DND-41 (cell line): Measurements from ENCODE around the gene FARP2.
"Not testable (repeated sequence)": the region's sequence is repeated elsewhere in the genome, so short reads cannot be mapped to it uniquely, and the experiment has no call there.

Experiments used
- ATAC-seq: fragments of 200-7000 bp; cut with Tn5 transposase; 3 replicates; pipeline ENCODE4 v1.9.1; 2021; ENCODE audit warnings: low read depth; ENCODE audit not compliant: insufficient read depth
- DNase-seq: peaks from one replicate; pipeline ENCODE4 v3.0.0-alpha.2; 2020
- H2AFZ ChIP-seq: 2 replicates; pipeline ENCODE4 v1.6.0; 2012; ENCODE audit warnings: low read depth, low read length
- H3K27ac ChIP-seq: 2 replicates; pipeline ENCODE4 v1.5.1; 2012; ENCODE audit warnings: low read length, inconsistent platforms
- H3K27me3 ChIP-seq: fragments of 200-600 bp; sonication (generic); 2 replicates; pipeline ENCODE4 v1.6.0; 2012; ENCODE audit warnings: low read length, mild to moderate bottlenecking, inconsistent platforms; ENCODE audit not compliant: insufficient read depth, poor library complexity
- H3K36me3 ChIP-seq: 2 replicates; pipeline ENCODE4 v1.5.1; 2012; ENCODE audit warnings: low read length, inconsistent platforms; ENCODE audit not compliant: insufficient read depth
- H3K4me1 ChIP-seq: 2 replicates; pipeline ENCODE4 v1.5.1; 2012; ENCODE audit warnings: mild to moderate bottlenecking, low read length; ENCODE audit not compliant: insufficient read depth
- H3K4me2 ChIP-seq: 2 replicates; pipeline ENCODE4 v1.6.0; 2012; ENCODE audit warnings: mild to moderate bottlenecking, moderate library complexity, low read length, inconsistent platforms; ENCODE audit not compliant: insufficient read depth
- H3K4me3 ChIP-seq, 2 experiments: fragments of 200-600 bp in 1 of 2; shearing (Covaris generic) in 1 of 2; 2 replicates each; pipeline ENCODE4 v1.5.1; 2012 to 2016; ENCODE audit warnings: inconsistent platforms in 2 of 2, low read length in 2 of 2, mild to moderate bottlenecking in 2 of 2, low read depth in 1 of 2, moderate library complexity in 1 of 2
- H3K79me2 ChIP-seq: 2 replicates; pipeline ENCODE4 v1.6.0; 2012; ENCODE audit warnings: low read length, inconsistent platforms; ENCODE audit not compliant: insufficient read depth
- H3K9ac ChIP-seq: 2 replicates; pipeline ENCODE4 v1.6.0; 2012; ENCODE audit warnings: low read depth, mild to moderate bottlenecking, inconsistent platforms, low read length, moderate library complexity
- H3K9me3 ChIP-seq: 2 replicates; pipeline ENCODE4 v1.5.1; 2012; ENCODE audit warnings: low read length, moderate library complexity, mild to moderate bottlenecking, inconsistent platforms; ENCODE audit not compliant: insufficient read depth, severe bottlenecking
- H4K20me1 ChIP-seq: 2 replicates; pipeline ENCODE4 v1.6.0; 2012; ENCODE audit warnings: low read length; ENCODE audit not compliant: insufficient read depth
- EZH2 ChIP-seq: IDR thresholded peaks from 3 replicates; pipeline ENCODE4 v1.6.1; 2012; ENCODE audit warnings: borderline replicate concordance, low read depth, mild to moderate bottlenecking, moderate library complexity, low read length, inconsistent platforms; ENCODE audit not compliant: severe bottlenecking
- TF ChIP-seq, protein P1 (sequence below): IDR thresholded peaks from 2 replicates; pipeline ENCODE4 v1.5.1; 2012; ENCODE audit warnings: borderline replicate concordance, low read length, moderate library complexity, mild to moderate bottlenecking; ENCODE audit not compliant: poor library complexity, severe bottlenecking; ENCODE audit errors: extremely low read depth

FARP2 gene

DNA sequence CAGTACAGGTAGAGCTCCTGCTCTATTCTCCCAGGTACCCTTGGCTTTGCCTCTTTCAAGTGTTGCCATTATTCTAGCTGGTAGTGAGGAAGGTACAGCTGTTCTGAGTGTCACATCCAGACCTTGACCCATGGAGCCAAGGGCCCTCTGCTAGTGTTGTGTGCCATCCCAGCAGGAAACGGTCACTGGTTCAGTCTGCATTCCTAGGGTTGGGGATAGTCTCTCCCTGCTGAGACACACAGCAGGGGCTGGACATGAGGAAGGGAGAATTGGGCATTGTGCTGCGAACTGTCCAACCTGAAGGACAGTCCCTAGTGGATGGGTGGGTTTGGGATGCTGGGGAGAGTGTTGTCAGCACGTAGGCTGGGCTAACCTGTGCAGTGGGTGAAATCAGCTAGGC is 59.1 kb downstream of the FARP2 start:
- peaks cover 76% of the 10 kb centered on the region for H3K36me3 ChIP-seq
- H3K9ac ChIP-seq, result no peak overlapping the region
- no peak overlapping the region for H2AFZ ChIP-seq
- H3K4me2 ChIP-seq, result no peak overlapping the region
- TF ChIP-seq, protein P1, sequence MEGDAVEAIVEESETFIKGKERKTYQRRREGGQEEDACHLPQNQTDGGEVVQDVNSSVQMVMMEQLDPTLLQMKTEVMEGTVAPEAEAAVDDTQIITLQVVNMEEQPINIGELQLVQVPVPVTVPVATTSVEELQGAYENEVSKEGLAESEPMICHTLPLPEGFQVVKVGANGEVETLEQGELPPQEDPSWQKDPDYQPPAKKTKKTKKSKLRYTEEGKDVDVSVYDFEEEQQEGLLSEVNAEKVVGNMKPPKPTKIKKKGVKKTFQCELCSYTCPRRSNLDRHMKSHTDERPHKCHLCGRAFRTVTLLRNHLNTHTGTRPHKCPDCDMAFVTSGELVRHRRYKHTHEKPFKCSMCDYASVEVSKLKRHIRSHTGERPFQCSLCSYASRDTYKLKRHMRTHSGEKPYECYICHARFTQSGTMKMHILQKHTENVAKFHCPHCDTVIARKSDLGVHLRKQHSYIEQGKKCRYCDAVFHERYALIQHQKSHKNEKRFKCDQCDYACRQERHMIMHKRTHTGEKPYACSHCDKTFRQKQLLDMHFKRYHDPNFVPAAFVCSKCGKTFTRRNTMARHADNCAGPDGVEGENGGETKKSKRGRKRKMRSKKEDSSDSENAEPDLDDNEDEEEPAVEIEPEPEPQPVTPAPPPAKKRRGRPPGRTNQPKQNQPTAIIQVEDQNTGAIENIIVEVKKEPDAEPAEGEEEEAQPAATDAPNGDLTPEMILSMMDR, result no peak
- no peak for TF ChIP-seq EZH2
- H4K20me1 ChIP-seq, result 0 out of 2 replicates have a peak, but pooled peaks cover 4% of the 10 kb centered on the region
- ATAC-seq, result no peak
- no peak overlapping the region for H3K4me3 ChIP-seq
- H3K79me2 ChIP-seq, result no peaks in the 10 kb centered on the region
- no peaks in the 10 kb centered on the region for H3K27me3 ChIP-seq
- H3K27ac ChIP-seq, result no peak overlapping the region
- no peaks in the 10 kb centered on the region for H3K9me3 ChIP-seq
- no peak for DNase-seq
- no peaks in the 10 kb centered on the region for H3K4me1 ChIP-seq

DNA sequence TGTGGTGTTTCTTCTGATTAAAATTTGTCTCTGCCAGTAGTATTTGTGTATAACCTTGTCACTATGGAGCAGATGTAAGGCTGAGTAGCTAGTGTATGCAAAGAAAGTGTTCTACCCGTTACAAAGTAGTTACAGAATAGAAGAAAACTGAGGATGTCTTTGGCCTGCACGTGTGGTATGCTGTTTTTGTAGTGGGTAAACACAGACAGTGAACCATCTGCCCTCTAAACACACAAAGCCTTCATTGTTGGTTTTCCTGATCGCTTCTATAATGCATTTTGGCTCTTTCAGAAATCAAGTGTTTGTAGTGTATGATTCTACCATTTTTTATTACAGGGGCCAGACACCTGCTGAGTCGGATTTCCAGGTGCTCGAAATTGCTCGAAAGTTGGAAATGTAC is 61.5 kb downstream of the FARP2 start:
- H3K4me3 ChIP-seq, result no peak overlapping the region
- no peaks in the 10 kb centered on the region for H3K4me1 ChIP-seq
- no peaks in the 10 kb centered on the region for H3K79me2 ChIP-seq
- H3K9ac ChIP-seq, result no peak overlapping the region
- TF ChIP-seq EZH2, result no peak
- TF ChIP-seq, protein P1, result no peak
- 0 out of 2 replicates have a peak, but pooled peaks cover 4% of the 10 kb centered on the region for H4K20me1 ChIP-seq
- no peak overlapping the region for H2AFZ ChIP-seq
- no peak overlapping the region for H3K4me2 ChIP-seq
- H3K9me3 ChIP-seq, result peaks cover 3% of the 10 kb centered on the region
- no peak overlapping the region for H3K27ac ChIP-seq
- ATAC-seq, result no peak
- DNase-seq, result no peak
- H3K27me3 ChIP-seq, result no peaks in the 10 kb centered on the region
- peaks cover 76% of the 10 kb centered on the region for H3K36me3 ChIP-seq

DNA sequence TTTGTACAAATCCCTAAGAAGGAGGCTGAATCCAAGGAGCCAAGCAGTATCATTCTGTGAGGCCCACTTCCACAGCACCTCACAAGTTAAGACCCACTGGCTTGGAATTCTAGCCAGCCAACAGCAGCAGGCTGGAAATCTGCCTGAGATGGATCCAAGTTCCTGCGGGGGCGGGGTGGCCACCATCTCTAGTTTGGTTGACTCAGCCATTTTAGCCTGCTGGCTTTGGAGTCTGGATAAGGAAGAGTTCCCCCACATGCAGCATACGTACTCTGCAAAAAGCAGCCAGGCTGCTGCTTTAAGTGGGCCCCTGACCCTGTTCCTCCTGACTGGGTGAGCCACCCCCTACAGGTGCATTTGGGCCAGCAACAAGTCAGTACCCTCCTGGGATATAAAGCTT is 65.2 kb downstream of the FARP2 start:
- Histone ChIP-seq H3K9ac (no peak overlapping the region), H3K9me3 (peaks cover 15% of the 10 kb centered on the region), H3K27ac (no peak overlapping the region), H4K20me1 (no peaks in the 10 kb centered on the region), H3K27me3 (no peaks in the 10 kb centered on the region), H3K4me3 (no peak overlapping the region), H3K4me1 (no peaks in the 10 kb centered on the region), H3K4me2 (no peak overlapping the region), H3K79me2 (no peaks in the 10 kb centered on the region), H2AFZ (no peak overlapping the region), H3K36me3 (peaks cover 41% of the 10 kb centered on the region)
- ATAC-seq (no peak), DNase-seq (no peak)
- TF ChIP-seq EZH2, result no peak
- TF ChIP-seq, protein P1, result no peak

DNA sequence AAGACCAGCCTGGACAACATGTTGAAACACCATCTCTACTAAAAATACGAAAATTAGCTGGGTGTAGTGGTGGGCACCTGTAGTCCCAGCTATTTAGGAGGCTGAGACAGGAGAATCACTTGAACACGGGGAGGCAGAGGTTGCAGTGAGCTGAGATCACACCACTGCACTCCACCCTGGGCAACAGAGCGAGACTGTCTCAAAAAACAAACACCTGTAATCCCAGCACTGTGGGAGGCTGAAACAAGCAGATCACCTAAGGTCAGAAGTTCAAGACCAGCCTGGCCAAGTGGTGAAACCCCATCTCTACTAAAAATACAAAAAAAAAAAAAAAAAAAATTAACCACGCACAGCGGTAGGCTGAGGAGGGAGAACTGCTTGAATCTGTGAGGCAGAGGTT is 65.9 kb downstream of the FARP2 start:
- not testable (repeated sequence) for H4K20me1 ChIP-seq, H3K4me2 ChIP-seq, H3K27me3 ChIP-seq, ATAC-seq, H3K79me2 ChIP-seq, H3K27ac ChIP-seq, DNase-seq, H3K9ac ChIP-seq, H3K4me1 ChIP-seq, H3K4me3 ChIP-seq, H2AFZ ChIP-seq
- peaks cover 41% of the 10 kb centered on the region for H3K36me3 ChIP-seq
- peaks cover 15% of the 10 kb centered on the region for H3K9me3 ChIP-seq
